ENCODE data around the gene GOLPH3.

The GOLPH3 gene

GRCh38 chr5:32147959-32148358, 26.2 kb downstream of the GOLPH3 start:
- Histone ChIP-seq H3K27ac (no peak overlapping the region), H3K4me3 (ENCODE audit: low read depth, low read length) (no peak overlapping the region), H3K27me3 (ENCODE audit: insufficient read depth, low read depth, severe bottlenecking) (no peaks in the 10 kb centered on the region), H3K36me3 (peaks cover 20% of the 10 kb centered on the region), H3K9me3 (ENCODE audit: severe bottlenecking) (peaks cover 3% of the 10 kb centered on the region)
- no peak for DNase-seq
- no peak for TF ChIP-seq CTCF (IDR thresholded peaks at IDR 0.05; ENCODE audit: low read depth, low read length)

- Histone ChIP-seq H3K36me3 (peaks cover 17% of the 10 kb centered on the region), H3K27ac (no peak overlapping the region), H3K4me3 (ENCODE audit: low read depth, low read length) (no peak overlapping the region), H3K9me3 (ENCODE audit: severe bottlenecking) (peaks cover 3% of the 10 kb centered on the region), H3K27me3 (ENCODE audit: insufficient read depth, low read depth, severe bottlenecking) (no peaks in the 10 kb centered on the region)
- TF ChIP-seq CTCF (IDR thresholded peaks at IDR 0.05; ENCODE audit: low read depth, low read length): no peak
- DNase-seq: no peak
These were observed 26.9 kb downstream of the GOLPH3 start for GRCh38 chr5:32147236-32147635.

GRCh38 chr5:32145378-32145777, 28.7 kb downstream of the GOLPH3 start:
- Histone ChIP-seq H3K9me3 (ENCODE audit: severe bottlenecking) (peaks cover 3% of the 10 kb centered on the region), H3K4me3 (ENCODE audit: low read depth, low read length) (no peak overlapping the region), H3K36me3 (peaks cover 27% of the 10 kb centered on the region), H3K27me3 (ENCODE audit: insufficient read depth, low read depth, severe bottlenecking) (no peaks in the 10 kb centered on the region), H3K27ac (peak overlapping the region; percentile 37)
- no peak for TF ChIP-seq CTCF (IDR thresholded peaks at IDR 0.05; ENCODE audit: low read depth, low read length)
- no peak for DNase-seq

GRCh38 chr5:32144378-32145207, 29.5 kb downstream of the GOLPH3 start:
- Histone ChIP-seq H3K9me3 (ENCODE audit: severe bottlenecking) (peaks cover 3% of the 10 kb centered on the region), H3K36me3 (peaks cover 27% of the 10 kb centered on the region), H3K27ac (peak overlapping the region; percentile 37), H3K27me3 (ENCODE audit: insufficient read depth, low read depth, severe bottlenecking) (no peaks in the 10 kb centered on the region), H3K4me3 (ENCODE audit: low read depth, low read length) (no peak overlapping the region)
- no peak for DNase-seq
- TF ChIP-seq CTCF (IDR thresholded peaks at IDR 0.05; ENCODE audit: low read depth, low read length): no peak

- TF ChIP-seq CTCF (IDR thresholded peaks at IDR 0.05; ENCODE audit: low read depth, low read length): no peak
- peak; percentile 78 for DNase-seq
- peak overlapping the region; percentile 28 for H3K4me3 ChIP-seq (ENCODE audit: low read depth, low read length)
- no peaks in the 10 kb centered on the region for H3K27me3 ChIP-seq (ENCODE audit: insufficient read depth, low read depth, severe bottlenecking)
- H3K36me3 ChIP-seq: peaks cover 22% of the 10 kb centered on the region
- H3K9me3 ChIP-seq (ENCODE audit: severe bottlenecking): peaks cover 3% of the 10 kb centered on the region
- peak overlapping the region; percentile 77 for H3K27ac ChIP-seq
These were observed 30.3 kb downstream of the GOLPH3 start for GRCh38 chr5:32143617-32144377.
